Spinal cord (tissue), 4 donors: ENCODE data around the gene MDH1B. TPM values are rescaled to one million over a fixed set of nuclear protein-coding genes. Genes with fewer than 3 reads are reported as not detected.

Experiments used
- polyA plus RNA-seq, 2 donors: library from polyadenylated mRNA; unstranded; fragments of 120-200 nt; gene quantifications; one replicate each; pipeline ENCODE4 v1.2.1, GENCODE V29; 2013; ENCODE audit not compliant: insufficient read length in 2 of 2
- small RNA-seq: library from RNA; depleted of rRNA; stranded (forward); fragments of <200 nt; gene quantifications from one replicate; pipeline ENCODE3, GENCODE V24; 2014; ENCODE audit warnings: low replicate concordance
- total RNA-seq, 2 donors: library from RNA; depleted of rRNA in 1 of 2; stranded (reverse); fragments of 120-200 nt in 1 of 2; fragments of >200 nt in 1 of 2; gene quantifications; one replicate each; pipeline versions ENCODE4 v1.2.3 to v1.2.4, GENCODE V29; 2013 to 2014

Gene MDH1B
- total and polyA plus RNA-seq, 4 donors: 6.2 to 14.4 (median 6.6) TPM

Small RNA genes within 50 kb of the gene (small RNA-seq; reads per million reads assigned to genes)
- gene MIR3130-2 (not detected), gene RF00019 (not detected)

Other genes with a start within 250 kb of the MDH1B start
- not detected for gene FAM237A, start 122.8 kb downstream of the MDH1B start, total RNA-seq
- gene FAM237A, start 122.8 kb downstream of the MDH1B start, polyA plus RNA-seq: under 1 TPM in 1 of 2 donors, not detected in 1; 0.36 TPM
- gene DYTN, start 46.9 kb downstream of the MDH1B start, total RNA-seq: not detected
- gene DYTN, start 46.9 kb downstream of the MDH1B start, polyA plus RNA-seq: not detected
- gene FASTKD2, start 278 bp upstream of the MDH1B start, total RNA-seq: 10 to 100 TPM; 37.9 to 58.8 TPM
- 10 to 100 TPM; 21.0 to 21.7 TPM for gene FASTKD2, start 278 bp upstream of the MDH1B start, polyA plus RNA-seq
- gene CPO, start 174.2 kb upstream of the MDH1B start, total RNA-seq: under 1 TPM; 0.33 to 0.40 TPM
- under 1 TPM; 0.35 to 0.53 TPM for gene CPO, start 174.2 kb upstream of the MDH1B start, polyA plus RNA-seq